Activated B cell treated with CpG ODN at 0.5 μM for 24 hours (primary cell): ENCODE data around the gene IGSF9. TPM values are rescaled to one million over a fixed set of nuclear protein-coding genes. Genes with fewer than 3 reads are reported as not detected.

Source experiments
- ATAC-seq: fragments of 200-7000 bp; cut with Tn5 transposase; one replicate; pipeline ENCODE4 v1.10.0; 2021; ENCODE audit warnings: low read depth, mild to moderate bottlenecking, moderate library complexity
- CTCF ChIA-PET: fragments of 350-600 bp; sonication (Branson Sonifier 250); formaldehyde crosslinking; loops from one replicate; lab custom pipeline; 2021; ENCODE audit warnings: antibody characterized with exemption; lab: Charles Lee
- POLR2A ChIA-PET: fragments of 350-600 bp; sonication (Branson Sonifier 250); formaldehyde crosslinking; loops from one replicate; lab custom pipeline; 2021; ENCODE audit warnings: antibody characterized with exemption; lab: Charles Lee
- DNase-seq: peaks from one replicate; pipeline ENCODE4 v3.0.0; 2022
- H3K27ac Mint-ChIP-seq: one replicate; pipeline ENCODE4 v1.8.0; 2020; ENCODE audit warnings: mixed read lengths
- H3K27me3 Mint-ChIP-seq: one replicate; pipeline ENCODE4 v1.8.0; 2021; ENCODE audit warnings: mixed read lengths
- H3K36me3 Mint-ChIP-seq: one replicate; pipeline ENCODE4 v1.8.0; 2021; ENCODE audit warnings: low read depth, mixed read lengths
- H3K4me1 Mint-ChIP-seq: one replicate; pipeline ENCODE4 v1.8.0; 2021; ENCODE audit warnings: mixed read lengths
- H3K4me3 Mint-ChIP-seq: one replicate; pipeline ENCODE4 v1.8.0; 2020; ENCODE audit warnings: mild to moderate bottlenecking, mixed read lengths
- H3K9me3 Mint-ChIP-seq: one replicate; pipeline ENCODE4 v1.8.0; 2020; ENCODE audit warnings: mixed read lengths
- CTCF ChIP-seq: fragments of 200-600 bp; IDR thresholded peaks from one replicate; pipeline ENCODE4 v1.8.0; 2022; ENCODE audit warnings: antibody characterized with exemption, mild to moderate bottlenecking
- intact Hi-C: fragments of 100-400 bp; cut with micrococcal nuclease; formaldehyde crosslinking; loops from one replicate; pipeline ENCODE4 v1.15.1; 2024
- total RNA-seq: library from RNA; stranded (reverse); gene quantifications from 2 replicates; pipeline ENCODE4 v1.2.3, GENCODE V29; 2022

IGSF9 gene
- total RNA-seq, 1 donor from 2014 or later = not detected

DNA sequence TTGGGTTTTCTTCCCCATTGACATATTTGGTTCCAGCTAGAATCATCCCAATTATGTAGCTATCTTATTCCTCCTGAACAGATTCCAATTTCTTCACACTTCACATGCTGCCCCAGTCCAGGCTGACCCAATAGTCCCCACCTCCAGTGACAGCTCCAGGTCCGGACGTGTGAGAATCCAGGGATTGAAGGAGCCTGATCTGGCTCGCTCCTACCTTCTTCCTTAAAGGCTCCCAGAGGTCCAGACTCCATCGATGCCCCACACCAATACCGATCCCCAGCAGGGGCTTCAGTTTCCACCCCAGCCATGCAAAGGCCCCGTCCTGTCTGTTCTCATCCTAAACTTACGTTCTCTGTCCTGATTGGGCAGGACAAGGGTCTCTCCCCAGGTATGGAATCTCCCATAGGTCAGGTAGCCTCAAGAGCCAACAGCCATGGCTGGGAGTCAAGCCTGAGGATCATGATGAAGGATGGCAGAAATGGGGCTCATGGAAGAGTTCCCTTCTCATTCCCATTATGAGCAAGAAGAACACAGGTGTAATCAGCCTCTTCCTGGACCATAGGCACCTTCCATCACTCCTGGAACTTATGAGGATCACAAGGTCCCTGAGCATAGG lies 29.0 kb upstream of the IGSF9 start:
- Mint-ChIP-seq H3K4me1 (no peaks in the 10 kb centered on the region), H3K27me3 (peaks cover 20% of the 10 kb centered on the region), H3K9me3 (no peaks in the 10 kb centered on the region), H3K36me3 (no peaks in the 10 kb centered on the region), H3K27ac (no peak overlapping the region), H3K4me3 (no peak overlapping the region)
- CTCF ChIA-PET = no interaction called here
- DNase-seq (no peak), ATAC-seq (no peak)
- no peak for TF ChIP-seq CTCF
- POLR2A ChIA-PET = no interaction called here
- intact Hi-C loops = no loop called here

GRCh38 chr1:159973350-159973940 lies 28.0 kb upstream of the IGSF9 start:
- H3K36me3 Mint-ChIP-seq = no peaks in the 10 kb centered on the region
- ChIA-PET CTCF (no interaction called here), POLR2A (no interaction called here)
- H3K9me3 Mint-ChIP-seq = no peaks in the 10 kb centered on the region
- DNase-seq = no peak
- H3K4me1 Mint-ChIP-seq = no peaks in the 10 kb centered on the region
- intact Hi-C loops = no loop called here
- no peak overlapping the region for H3K27ac Mint-ChIP-seq
- H3K4me3 Mint-ChIP-seq = no peak overlapping the region
- TF ChIP-seq CTCF = no peak
- ATAC-seq = no peak
- H3K27me3 Mint-ChIP-seq = peaks cover 21% of the 10 kb centered on the region

- DNase-seq (no peak), ATAC-seq (no peak)
- intact Hi-C loops = no loop called here
- Mint-ChIP-seq H3K27me3 (peaks cover 24% of the 10 kb centered on the region), H3K27ac (no peak overlapping the region), H3K36me3 (no peaks in the 10 kb centered on the region), H3K4me1 (no peaks in the 10 kb centered on the region), H3K4me3 (no peak overlapping the region), H3K9me3 (no peaks in the 10 kb centered on the region)
- TF ChIP-seq CTCF = no peak
- ChIA-PET CTCF (interaction anchor here (1.2 kb wide), 2 partner anchors 35 to 173 kb away, joined by 3 read pairs; no protein-coding TSS in a partner anchor), POLR2A (no interaction called here)
Measured at GRCh38 chr1:159972443-159973205, 27.2 kb upstream of the IGSF9 start.

GRCh38 chr1:159970932-159971342 lies 25.5 kb upstream of the IGSF9 start:
- DNase-seq (no peak), ATAC-seq (no peak)
- no peak for TF ChIP-seq CTCF
- Mint-ChIP-seq H3K27me3 (peaks cover 20% of the 10 kb centered on the region), H3K27ac (no peak overlapping the region), H3K9me3 (no peaks in the 10 kb centered on the region), H3K4me3 (no peak overlapping the region), H3K4me1 (no peaks in the 10 kb centered on the region), H3K36me3 (no peaks in the 10 kb centered on the region)
- intact Hi-C loops = no loop called here
- ChIA-PET CTCF (no interaction called here), POLR2A (no interaction called here)

DNA sequence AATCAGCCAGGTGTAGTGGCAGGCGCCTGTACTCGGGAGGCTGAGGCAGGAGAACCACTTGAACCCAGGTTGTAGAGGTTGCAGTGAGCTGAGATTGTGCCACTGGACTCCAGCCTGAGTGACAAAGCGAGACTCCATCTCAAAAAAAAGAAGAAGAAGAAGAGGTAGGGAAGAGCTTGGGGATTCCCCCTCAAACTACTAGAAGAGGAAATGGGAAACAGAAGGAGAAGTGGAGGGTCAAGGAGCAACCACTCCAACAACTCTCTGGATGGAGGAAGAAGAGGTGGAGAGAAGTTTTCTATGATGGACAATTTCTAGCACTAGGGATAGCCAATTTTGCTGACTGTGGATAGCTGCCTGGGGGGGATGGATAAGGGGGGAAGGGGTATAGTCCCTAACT lies 23.5 kb upstream of the IGSF9 start:
- Mint-ChIP-seq H3K36me3 (no peaks in the 10 kb centered on the region), H3K27me3 (peaks cover 20% of the 10 kb centered on the region), H3K27ac (no peak overlapping the region), H3K9me3 (no peaks in the 10 kb centered on the region), H3K4me3 (no peak overlapping the region), H3K4me1 (no peaks in the 10 kb centered on the region)
- no peak for TF ChIP-seq CTCF
- ChIA-PET POLR2A (no interaction called here), CTCF (no interaction called here)
- DNase-seq (no peak), ATAC-seq (no peak)
- intact Hi-C loops = no loop called here
